Chondrocyte (in vitro differentiated cells): ENCODE results near the gene NASP. TPM values are rescaled to one million over a fixed set of nuclear protein-coding genes. Genes with fewer than 3 reads are reported as not detected.
A peak's percentile ranks its signal among the peaks of the same experiment; 100 is the strongest.

Experiments
- DNase-seq: peaks from one replicate; pipeline ENCODE4 v3.0.0; 2021; ENCODE audit warnings: mixed read lengths, low spot score
- H3K27ac Mint-ChIP-seq: one replicate; pipeline ENCODE4 v1.8.0; 2021; ENCODE audit warnings: mild to moderate bottlenecking, moderate library complexity, mixed read lengths; ENCODE audit not compliant: unreplicated experiment
- H3K27me3 Mint-ChIP-seq: 2 replicates; pipeline ENCODE4 v1.8.0; 2021; ENCODE audit warnings: low read depth, mixed read lengths
- H3K36me3 Mint-ChIP-seq: 2 replicates; pipeline ENCODE4 v1.8.0; 2021; ENCODE audit warnings: low read depth, mixed read lengths
- H3K4me1 Mint-ChIP-seq: 2 replicates; pipeline ENCODE4 v1.8.0; 2021; ENCODE audit warnings: low read depth, mild to moderate bottlenecking, mixed read lengths
- H3K4me3 Mint-ChIP-seq: one replicate; pipeline ENCODE4 v1.8.0; 2021; ENCODE audit warnings: mild to moderate bottlenecking, moderate library complexity, mixed read lengths; ENCODE audit not compliant: unreplicated experiment
- H3K9me3 Mint-ChIP-seq: 2 replicates; pipeline ENCODE4 v1.8.0; 2021; ENCODE audit warnings: low read depth, mixed read lengths
- CTCF ChIP-seq: fragments of 200-600 bp; sonication (generic); IDR thresholded peaks from 2 replicates; pipeline ENCODE4 v1.5.0; 2021; ENCODE audit warnings: antibody characterized with exemption, mild to moderate bottlenecking, moderate library complexity
- total RNA-seq: library from RNA; stranded (reverse); gene quantifications from 3 replicates; pipeline ENCODE4 v1.2.1, GENCODE V29; 2021

NASP gene
- total RNA-seq, 1 donor from 2014 or later = 42.3 TPM

GRCh38 chr1:45643978-45644377, 60.1 kb downstream of the NASP start:
- Mint-ChIP-seq H3K27me3 (no peaks in the 10 kb centered on the region), H3K27ac (no peak overlapping the region), H3K36me3 (peaks cover 21% of the 10 kb centered on the region), H3K4me1 (peaks cover 17% of the 10 kb centered on the region), H3K4me3 (no peak overlapping the region), H3K9me3 (no peaks in the 10 kb centered on the region)
- DNase-seq = no peak
- peak; percentile 47 for TF ChIP-seq CTCF

- H3K4me1 Mint-ChIP-seq = peaks cover 17% of the 10 kb centered on the region
- TF ChIP-seq CTCF = no peak
- peaks cover 21% of the 10 kb centered on the region for H3K36me3 Mint-ChIP-seq
- no peak overlapping the region for H3K4me3 Mint-ChIP-seq
- H3K27me3 Mint-ChIP-seq = no peaks in the 10 kb centered on the region
- H3K27ac Mint-ChIP-seq = peak overlapping the region; percentile 22
- no peaks in the 10 kb centered on the region for H3K9me3 Mint-ChIP-seq
- no peak for DNase-seq
These were observed 60.8 kb downstream of the NASP start for GRCh38 chr1:45644661-45645060.

GRCh38 chr1:45647248-45648021, 63.6 kb downstream of the NASP start:
- H3K9me3 Mint-ChIP-seq = no peaks in the 10 kb centered on the region
- no peaks in the 10 kb centered on the region for H3K27me3 Mint-ChIP-seq
- H3K4me1 Mint-ChIP-seq = peaks cover 17% of the 10 kb centered on the region
- H3K4me3 Mint-ChIP-seq = no peak overlapping the region
- TF ChIP-seq CTCF = no peak
- peaks cover 10% of the 10 kb centered on the region for H3K36me3 Mint-ChIP-seq
- DNase-seq = no peak
- peak overlapping the region; percentile 51 for H3K27ac Mint-ChIP-seq

- DNase-seq = no peak
- Mint-ChIP-seq H3K36me3 (peaks cover 33% of the 10 kb centered on the region), H3K9me3 (no peaks in the 10 kb centered on the region), H3K4me3 (no peak overlapping the region), H3K4me1 (no peaks in the 10 kb centered on the region), H3K27me3 (no peaks in the 10 kb centered on the region), H3K27ac (no peak overlapping the region)
- no peak for TF ChIP-seq CTCF
These were observed 70.9 kb downstream of the NASP start for GRCh38 chr1:45654540-45655280.

- Mint-ChIP-seq H3K9me3 (no peaks in the 10 kb centered on the region), H3K27ac (no peak overlapping the region), H3K4me3 (no peak overlapping the region), H3K36me3 (peaks cover 28% of the 10 kb centered on the region), H3K27me3 (no peaks in the 10 kb centered on the region), H3K4me1 (no peaks in the 10 kb centered on the region)
- no peak for TF ChIP-seq CTCF
- no peak for DNase-seq
These were observed 72.9 kb downstream of the NASP start for GRCh38 chr1:45656573-45657226.
